ENCODE data around the gene TMEM121B. TPM values are rescaled to one million over a fixed set of nuclear protein-coding genes. Genes with fewer than 3 reads are reported as not detected.
A peak's percentile ranks its signal among the peaks of the same experiment; 100 is the strongest.

The TMEM121B gene
- polyA plus RNA-seq, 4 donors: 0.63 to 1.0 (median 0.75) TPM

DNA sequence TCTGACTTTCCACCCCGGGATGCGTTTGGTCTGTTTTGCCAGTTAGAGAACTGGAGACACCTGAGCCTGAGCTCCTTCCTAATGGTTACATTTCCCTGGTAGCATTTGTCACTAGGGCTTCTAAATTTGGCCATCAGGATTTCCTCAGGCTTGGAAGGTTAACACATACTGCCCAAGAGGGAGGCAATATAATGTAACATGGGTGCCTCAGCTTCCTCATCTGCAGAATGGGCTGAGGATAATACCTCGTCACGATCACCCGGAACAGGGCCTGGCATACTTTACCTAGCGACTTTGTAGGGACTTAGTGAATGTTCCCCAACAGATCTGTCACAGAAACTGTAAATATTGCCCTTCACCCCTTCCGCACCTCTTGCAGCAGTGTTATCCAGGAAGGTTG is 25.1 kb downstream of the TMEM121B start:
- DNase-seq (ENCODE audit: low read depth in 4 of 4, low spot score in 3 of 4): no peak

DNA sequence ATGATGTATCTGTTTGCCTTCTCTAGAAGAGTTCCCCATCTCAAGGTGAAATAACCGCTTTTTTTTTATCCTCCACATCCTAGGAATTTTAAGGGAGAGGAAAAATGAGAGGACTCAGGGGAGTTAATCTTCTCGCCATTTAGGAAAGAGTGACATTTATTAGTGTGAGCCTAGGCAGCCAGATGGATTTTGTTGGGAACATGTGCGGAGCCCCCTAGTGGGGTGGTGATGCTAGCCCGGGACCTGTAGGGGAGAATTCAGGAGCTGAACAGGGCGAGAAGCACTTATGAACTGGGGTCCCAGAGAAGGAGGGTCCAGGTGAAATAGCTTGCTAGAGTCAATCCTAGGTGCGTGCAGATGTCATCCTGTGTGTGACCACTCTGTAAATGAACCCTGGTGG is 25.6 kb downstream of the TMEM121B start:
- no peak for DNase-seq (ENCODE audit: low read depth in 4 of 4, low spot score in 3 of 4)

DNA sequence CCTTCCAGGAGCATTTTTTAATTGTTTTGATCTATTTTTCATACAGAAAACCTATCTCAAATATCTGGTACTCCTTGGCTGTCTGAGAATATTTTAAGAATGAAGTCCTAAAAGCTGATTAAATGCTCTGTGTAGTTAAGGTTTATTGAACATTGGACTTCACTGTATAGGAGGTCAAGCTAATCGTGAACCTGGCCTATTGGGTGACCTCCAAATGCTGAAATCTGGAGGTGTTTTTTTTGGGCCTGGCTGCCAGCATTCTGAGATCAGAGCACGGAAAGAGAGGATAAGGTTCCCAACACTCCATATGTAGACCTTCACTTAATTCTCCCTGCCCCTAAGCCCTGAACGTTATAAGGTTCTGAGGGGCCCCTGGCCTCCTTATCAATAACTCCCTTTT is 28.1 kb downstream of the TMEM121B start:
- no peak for DNase-seq (ENCODE audit: low read depth in 4 of 4, low spot score in 3 of 4)

DNA sequence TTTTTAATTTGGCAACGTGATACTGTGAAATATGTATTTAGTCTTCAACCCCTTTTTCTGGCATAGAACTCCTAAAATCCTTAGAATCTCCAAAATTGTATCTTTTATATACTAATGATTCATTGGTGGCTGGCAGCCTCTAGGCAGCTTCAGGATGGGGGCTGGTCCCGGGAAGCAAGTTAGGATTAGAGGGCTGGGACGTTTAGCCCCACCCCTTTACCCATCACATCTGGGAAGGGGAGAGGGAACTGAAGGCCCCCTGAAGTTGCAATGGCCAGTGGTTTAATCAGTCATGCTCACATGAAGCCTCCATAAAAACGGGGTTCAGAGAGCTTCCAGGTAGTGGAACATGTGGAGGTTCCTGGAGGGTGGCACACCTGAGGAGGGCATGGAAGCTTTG is 29.3 kb downstream of the TMEM121B start:
- DNase-seq (ENCODE audit: low read depth in 4 of 4, low spot score in 3 of 4): no peak

DNA sequence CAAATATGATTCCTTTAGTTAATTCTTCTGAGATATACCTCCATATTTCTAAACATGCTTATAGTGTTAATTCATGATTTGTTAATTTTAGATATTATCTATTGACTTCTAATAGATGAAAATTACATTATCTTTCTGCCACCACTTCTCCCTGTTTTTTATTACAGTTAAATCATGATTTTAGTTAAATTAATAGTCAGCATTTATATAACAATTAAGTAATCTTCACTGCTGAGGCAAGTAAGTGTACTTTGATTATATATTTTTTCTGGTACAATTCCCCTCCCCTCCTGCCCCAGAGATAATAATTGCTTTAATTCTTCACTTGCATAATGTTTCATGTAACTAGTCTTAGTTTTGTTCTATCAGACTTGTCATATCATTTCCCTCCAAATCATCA is 30.6 kb downstream of the TMEM121B start:
- DNase-seq (ENCODE audit: low read depth in 4 of 4, low spot score in 3 of 4): no peak

DNA sequence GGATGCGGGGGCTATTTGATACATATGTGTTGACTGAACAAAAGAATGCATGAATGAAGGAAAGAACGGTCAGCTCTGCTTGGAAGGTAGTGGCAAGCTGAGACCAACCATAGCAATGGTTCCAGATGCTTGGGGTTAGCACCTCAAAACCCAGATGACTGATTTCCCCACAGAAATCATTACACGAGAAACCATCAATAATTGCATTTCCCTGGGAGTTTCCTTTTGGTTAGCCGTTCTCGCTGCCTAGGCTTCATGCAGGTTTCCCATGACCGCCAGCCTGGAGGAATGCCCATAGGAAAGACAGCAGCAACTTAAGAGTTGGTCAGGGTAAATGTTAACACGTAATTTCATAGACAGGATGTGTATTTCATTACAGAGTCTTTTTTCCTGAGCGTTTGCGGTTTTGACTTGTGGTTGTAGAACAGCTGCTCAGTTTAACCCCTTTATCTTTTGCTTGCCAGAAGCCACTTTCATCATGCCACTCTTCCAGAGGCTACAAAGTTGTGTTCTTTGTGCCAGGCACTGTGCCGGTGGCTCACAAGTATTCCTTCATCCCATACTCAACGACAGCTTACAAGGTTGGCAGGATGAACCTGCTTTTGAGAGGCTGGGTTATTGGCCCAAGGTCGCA is 33.5 kb downstream of the TMEM121B start:
- no peak for DNase-seq (ENCODE audit: low read depth in 4 of 4, low spot score in 3 of 4)

DNA sequence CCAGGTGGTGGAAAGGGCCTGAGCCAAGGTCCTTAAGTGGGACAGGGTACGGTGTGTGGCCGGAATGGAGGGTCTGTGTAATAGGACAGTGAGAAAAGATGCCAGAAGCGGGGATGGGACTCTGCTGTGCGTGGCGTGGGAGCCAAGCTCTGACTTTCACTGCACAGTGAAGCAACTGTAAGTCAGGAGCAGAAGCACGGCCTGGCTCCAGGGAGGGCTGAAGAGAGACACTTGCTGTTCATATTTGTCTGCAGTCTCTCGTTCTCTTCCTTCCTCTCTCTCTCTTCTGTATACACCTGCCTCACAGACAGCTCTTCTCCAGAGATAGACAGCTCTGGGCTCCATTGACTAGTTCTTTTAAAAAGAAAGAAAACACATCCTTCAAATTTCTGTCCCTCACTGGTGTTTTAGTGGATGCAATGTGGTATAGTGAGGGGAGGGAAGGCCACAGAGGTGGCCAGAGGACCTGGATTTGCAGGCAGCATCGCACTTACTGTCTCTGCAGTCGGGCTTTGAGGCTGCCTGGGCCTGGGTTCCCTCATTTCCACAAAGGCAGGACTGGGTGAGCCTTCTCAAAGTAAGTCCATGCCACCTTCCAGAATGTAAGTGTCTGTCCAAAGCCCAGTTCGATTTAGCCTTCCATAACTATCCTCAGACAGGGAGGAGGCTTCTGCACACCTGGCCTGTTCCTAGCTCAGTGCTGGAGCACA is 34.2 kb downstream of the TMEM121B start:
- no peak for DNase-seq (ENCODE audit: low read depth in 4 of 4, low spot score in 3 of 4)

DNA sequence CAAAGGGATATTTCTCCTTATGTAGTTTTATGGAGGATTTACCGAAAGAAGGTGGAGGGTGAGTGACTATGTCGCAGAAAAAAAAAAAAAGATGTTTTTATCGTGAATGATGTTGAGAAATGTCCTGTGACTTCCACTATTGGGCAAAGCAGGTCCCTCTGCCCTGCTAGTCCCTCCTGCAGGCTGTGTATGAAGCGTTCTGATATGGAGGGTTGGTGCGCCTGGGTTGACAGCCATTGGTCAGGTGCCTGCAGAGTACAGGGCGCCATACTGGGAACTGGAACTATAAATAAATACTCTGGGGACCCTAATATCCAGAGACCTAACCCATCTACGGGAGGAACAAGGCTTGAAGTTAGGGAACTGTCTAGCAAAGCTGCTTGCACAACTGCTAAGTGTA is 34.9 kb downstream of the TMEM121B start:
- DNase-seq (ENCODE audit: low read depth in 4 of 4, low spot score in 3 of 4): no peak

DNA sequence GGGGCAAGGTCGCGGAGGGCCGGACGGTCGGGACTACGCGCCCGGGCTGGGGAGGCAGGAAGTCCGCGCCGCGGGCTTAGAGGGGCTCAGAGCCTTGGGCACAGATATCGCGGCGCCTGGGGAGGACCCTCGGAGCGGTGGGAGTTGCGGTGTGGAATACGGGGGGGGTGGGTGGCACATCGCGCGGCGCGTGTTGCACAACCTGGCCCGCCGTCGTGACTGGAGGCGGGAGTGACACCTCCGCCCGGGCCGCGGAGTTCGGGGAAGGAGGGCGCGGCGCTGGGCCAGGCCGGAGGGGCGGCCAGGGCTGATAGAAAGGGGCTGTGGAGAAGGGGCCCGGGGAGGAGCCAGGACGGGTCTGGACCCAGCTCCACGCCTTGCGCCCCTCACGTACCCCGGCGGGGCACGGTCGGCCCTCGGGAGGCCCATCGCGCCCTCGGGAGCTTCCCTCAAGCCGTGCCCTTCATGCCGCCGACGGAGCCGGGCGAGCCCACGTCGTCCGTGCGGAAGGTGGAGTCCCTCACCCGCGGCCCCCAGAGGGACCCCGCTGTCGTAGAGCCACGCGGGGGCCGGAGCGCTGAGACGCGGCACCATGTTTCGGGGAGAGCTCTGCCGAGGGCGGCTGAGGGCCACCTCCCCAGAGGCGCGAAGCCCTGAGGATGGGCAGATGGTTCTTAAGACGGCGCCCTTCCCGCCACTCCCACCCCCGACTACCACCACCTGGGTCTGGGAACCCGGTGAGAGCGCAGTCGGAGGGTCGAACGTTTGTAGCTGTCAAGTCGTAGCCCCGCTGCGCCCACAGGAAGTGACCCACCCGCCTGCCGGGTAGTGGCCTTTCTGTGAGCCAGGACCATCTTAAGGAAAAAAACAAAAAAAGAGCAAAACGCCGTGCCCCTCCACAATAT is 35.6 kb downstream of the TMEM121B start:
- no peak for DNase-seq (ENCODE audit: low read depth in 4 of 4, low spot score in 3 of 4)

DNA sequence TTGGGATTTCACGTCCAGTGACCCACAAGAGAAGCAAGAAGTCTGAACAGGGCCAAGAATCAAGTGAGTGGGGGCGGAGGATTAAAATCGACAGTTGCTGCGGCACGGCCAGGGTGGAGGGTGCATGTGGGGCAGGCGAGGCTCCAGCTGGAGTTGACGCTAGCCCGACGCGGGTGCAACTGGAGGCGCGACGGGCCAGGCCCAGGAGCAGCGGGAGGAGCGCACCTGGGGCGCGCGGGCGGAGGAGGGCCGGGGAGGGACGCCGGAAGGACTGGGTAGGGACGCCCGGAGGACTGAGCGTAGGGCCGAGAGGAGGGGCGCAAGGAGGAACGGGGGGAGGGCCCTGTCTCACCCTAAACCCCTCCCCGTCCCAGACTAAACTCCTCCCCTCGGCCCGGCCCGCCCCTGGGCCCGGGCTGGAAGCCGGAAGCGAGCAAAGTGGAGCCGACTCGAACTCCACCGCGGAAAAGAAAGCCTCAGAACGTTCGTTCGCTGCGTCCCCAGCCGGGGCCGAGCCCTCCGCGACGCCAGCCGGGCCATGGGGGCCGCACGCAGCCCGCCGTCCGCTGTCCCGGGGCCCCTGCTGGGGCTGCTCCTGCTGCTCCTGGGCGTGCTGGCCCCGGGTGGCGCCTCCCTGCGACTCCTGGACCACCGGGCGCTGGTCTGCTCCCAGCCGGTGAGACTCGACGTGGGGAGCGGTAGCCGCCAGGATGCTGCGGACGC is 36.4 kb downstream of the TMEM121B start, which contains the start of gene IL17RA:
TSS of gene IL17RA (plus strand) at position 447 of the 723 bp plus-strand sequence. CDS start at position 539, 92 bp downstream.
- peak; percentile 70 to 80 (median 71) for DNase-seq (ENCODE audit: low read depth in 4 of 4, low spot score in 3 of 4)

DNA sequence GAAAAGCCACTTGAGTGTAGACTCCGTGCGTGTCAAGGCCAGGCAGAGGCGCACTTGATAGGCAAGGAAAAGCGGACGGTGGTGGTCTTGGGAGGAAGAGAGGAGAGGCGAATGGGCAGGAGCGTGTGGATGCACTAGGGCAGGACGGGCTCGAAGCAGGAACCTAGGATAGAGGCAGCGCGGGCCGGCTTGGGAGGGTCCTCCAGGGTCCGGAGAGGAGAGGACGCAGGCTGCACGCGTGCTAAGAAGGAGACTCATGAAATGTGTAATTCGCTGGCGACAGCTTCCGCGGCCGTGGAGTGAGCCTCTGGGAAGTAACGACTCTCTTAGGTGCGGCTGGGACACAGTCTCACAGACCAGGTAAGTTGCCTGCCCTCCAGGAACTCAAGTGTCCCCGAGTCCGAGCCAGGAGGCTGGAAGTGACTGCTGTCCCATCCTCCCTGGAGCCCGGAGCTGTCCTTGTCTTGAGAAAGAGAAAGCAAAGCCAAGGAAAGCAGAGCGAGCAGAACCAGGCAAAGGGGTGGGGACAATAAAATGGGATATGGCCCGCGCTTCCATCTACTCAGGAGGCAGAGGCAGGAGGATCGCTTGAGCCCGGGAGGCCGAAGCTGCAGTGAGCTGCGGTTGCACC is 37.2 kb downstream of the TMEM121B start:
- DNase-seq (ENCODE audit: low read depth in 4 of 4, low spot score in 3 of 4): no peak

DNA sequence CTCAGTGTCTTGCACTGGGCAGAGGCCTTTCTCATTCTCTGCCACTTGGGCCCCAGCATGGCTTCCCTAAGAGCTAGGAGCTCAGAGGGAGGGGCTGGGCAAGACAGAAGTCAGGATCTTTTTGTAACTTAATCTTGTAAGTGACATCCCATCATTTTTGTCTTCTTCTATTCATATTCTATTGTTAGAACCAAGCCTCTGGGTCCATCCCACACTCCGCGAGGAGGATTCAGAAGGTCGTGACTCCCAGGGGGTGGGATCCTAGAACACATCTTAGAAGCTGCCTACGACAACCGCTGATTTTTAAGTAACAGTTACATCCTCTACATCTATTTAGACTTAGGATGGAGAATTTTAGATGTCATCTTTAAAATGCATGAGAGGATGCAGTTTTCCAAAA is 37.9 kb downstream of the TMEM121B start:
- DNase-seq (ENCODE audit: low read depth in 4 of 4, low spot score in 3 of 4): no peak

DNA sequence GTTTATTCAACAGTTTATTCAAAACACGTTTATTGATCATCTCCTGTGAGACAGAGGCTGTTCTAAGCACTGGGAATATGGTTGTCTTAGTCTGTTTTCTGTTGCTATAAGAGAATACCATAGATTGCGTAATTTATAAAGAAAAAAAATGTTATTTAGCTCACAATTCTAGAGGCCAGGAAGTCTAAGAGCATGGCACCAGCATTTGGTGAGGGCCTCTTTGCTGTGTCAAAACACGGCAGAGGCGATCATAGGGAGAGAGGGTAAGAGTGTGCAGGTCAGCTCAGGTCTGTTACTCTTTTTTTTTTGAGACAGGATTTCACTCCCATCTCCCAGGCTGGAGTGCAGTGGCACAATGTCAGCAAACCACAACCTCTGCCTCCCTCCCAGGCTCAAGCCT is 41.6 kb downstream of the TMEM121B start:
- DNase-seq (ENCODE audit: low read depth in 4 of 4, low spot score in 3 of 4): no peak

DNA sequence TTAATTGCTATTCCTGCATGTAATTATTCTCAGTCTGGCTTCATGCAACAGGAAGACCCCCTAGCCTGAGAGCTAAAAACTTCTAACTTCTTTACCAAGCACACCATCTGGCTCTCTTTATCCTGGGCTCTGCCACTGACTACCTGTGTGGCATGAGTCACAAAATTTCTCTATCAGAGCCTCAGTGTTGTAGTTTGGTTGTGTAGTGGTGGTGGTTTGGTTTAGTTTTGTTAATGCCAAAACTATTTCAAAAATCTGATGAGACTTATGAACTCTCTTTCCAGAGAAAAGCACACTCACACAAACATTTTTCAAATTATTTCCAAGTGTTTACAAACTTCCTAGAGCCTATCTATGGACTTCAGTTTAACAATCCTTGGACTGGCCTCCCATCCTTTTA is 43.9 kb downstream of the TMEM121B start:
- DNase-seq (ENCODE audit: low read depth in 4 of 4, low spot score in 3 of 4): no peak

DNA sequence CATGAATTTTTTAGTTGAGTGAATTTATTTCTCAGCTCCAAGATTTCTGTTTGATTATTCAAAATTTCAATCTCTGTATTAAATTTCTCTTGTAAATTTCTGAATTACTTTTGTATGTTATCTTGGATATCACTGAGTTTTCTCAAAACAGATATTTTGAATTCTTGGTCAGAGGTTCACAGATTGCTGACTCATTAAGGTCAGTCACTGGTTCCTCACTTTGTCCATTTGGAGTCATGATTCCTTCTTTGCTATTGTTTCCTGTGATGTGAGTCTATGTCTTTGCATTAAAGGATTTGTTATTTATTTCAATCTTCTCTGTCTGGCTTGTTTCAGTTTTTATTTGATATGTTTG is 46.5 kb downstream of the TMEM121B start:
- no peak for DNase-seq (ENCODE audit: low read depth in 4 of 4, low spot score in 3 of 4)

DNA sequence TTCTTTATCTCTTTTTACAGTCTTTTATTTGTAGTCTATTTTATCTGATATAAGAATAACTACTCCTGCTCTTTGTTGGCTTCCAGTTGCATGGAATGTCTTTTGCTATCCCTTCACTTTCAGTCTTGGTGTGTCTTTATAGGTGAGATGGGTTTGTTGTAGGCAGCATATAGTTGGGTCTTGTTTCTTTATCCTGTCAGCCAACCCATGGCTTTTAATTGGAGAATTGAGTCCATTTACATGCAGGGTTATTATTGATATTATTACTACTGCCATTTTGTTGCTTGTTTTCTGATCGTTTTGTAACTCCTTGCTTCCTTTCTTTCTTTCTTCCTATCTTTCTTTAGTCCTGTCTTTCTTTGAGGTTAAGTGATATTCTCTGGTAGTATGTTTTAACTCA is 48.3 kb downstream of the TMEM121B start:
- no peak for DNase-seq (ENCODE audit: low read depth in 4 of 4, low spot score in 3 of 4)
